Effector memory CD4-positive, alpha-beta T cell (primary cell): ENCODE measurements around the gene TBX4.
"Not testable (repeated sequence)": the region's sequence is repeated elsewhere in the genome, so short reads cannot be mapped to it uniquely, and the experiment has no call there.

Source experiments
- DNase-seq, 3 donors: peaks; one replicate each; pipeline ENCODE4 v3.0.0-alpha.2; 2020
- H3K27ac ChIP-seq: 2 replicates; pipeline ENCODE4 v1.7.0; 2013; ENCODE audit warnings: mild to moderate bottlenecking, low read length, moderate library complexity; ENCODE audit not compliant: insufficient read depth, poor library complexity, severe bottlenecking
- H3K27me3 ChIP-seq: replicated peaks from 2 replicates; pipeline ENCODE4 v1.7.0; 2013; ENCODE audit warnings: mild to moderate bottlenecking, low read length; ENCODE audit not compliant: insufficient read depth, control insufficient read depth, poor library complexity, severe bottlenecking
- H3K36me3 ChIP-seq: 2 replicates; pipeline ENCODE4 v1.7.0; 2013; ENCODE audit warnings: mild to moderate bottlenecking, low read length, moderate library complexity; ENCODE audit not compliant: control insufficient read depth, insufficient read depth
- H3K4me1 ChIP-seq: 2 replicates; pipeline ENCODE4 v1.7.0; 2013; ENCODE audit warnings: low read length, mild to moderate bottlenecking; ENCODE audit not compliant: control insufficient read depth, insufficient read depth, poor library complexity, severe bottlenecking
- H3K4me3 ChIP-seq: 2 replicates; pipeline ENCODE4 v1.7.0; 2013; ENCODE audit warnings: low read length, low read depth, mild to moderate bottlenecking; ENCODE audit not compliant: insufficient read depth, poor library complexity, severe bottlenecking
- H3K9me3 ChIP-seq: 2 replicates; pipeline ENCODE4 v1.7.0; 2013; ENCODE audit warnings: mild to moderate bottlenecking, low read length, moderate library complexity; ENCODE audit not compliant: control insufficient read depth

The TBX4 gene

GRCh38 chr17:61431594-61432311 is 20.5 kb upstream of the TBX4 start:
- H3K9me3 ChIP-seq = no peaks in the 10 kb centered on the region
- H3K4me1 ChIP-seq = no peaks in the 10 kb centered on the region
- no peak for DNase-seq
- no peak overlapping the region for H3K27ac ChIP-seq
- H3K4me3 ChIP-seq = no peak overlapping the region
- H3K36me3 ChIP-seq = no peaks in the 10 kb centered on the region
- H3K27me3 ChIP-seq = no peaks in the 10 kb centered on the region

GRCh38 chr17:61436273-61436672 is 15.9 kb upstream of the TBX4 start:
- no peaks in the 10 kb centered on the region for H3K9me3 ChIP-seq
- peaks cover 4% of the 10 kb centered on the region for H3K27me3 ChIP-seq
- no peak overlapping the region for H3K27ac ChIP-seq
- H3K36me3 ChIP-seq = no peaks in the 10 kb centered on the region
- no peaks in the 10 kb centered on the region for H3K4me1 ChIP-seq
- no peak for DNase-seq
- H3K4me3 ChIP-seq = no peak overlapping the region

- no peak for DNase-seq
- no peak overlapping the region for H3K27ac ChIP-seq
- no peaks in the 10 kb centered on the region for H3K36me3 ChIP-seq
- no peaks in the 10 kb centered on the region for H3K9me3 ChIP-seq
- H3K4me1 ChIP-seq = no peaks in the 10 kb centered on the region
- peaks cover 4% of the 10 kb centered on the region for H3K27me3 ChIP-seq
- no peak overlapping the region for H3K4me3 ChIP-seq
These were observed 15.1 kb upstream of the TBX4 start for GRCh38 chr17:61436995-61437704.

GRCh38 chr17:61440697-61441096 is 11.5 kb upstream of the TBX4 start:
- Histone ChIP-seq H3K36me3 (no peaks in the 10 kb centered on the region), H3K27me3 (peaks cover 4% of the 10 kb centered on the region), H3K27ac (no peak overlapping the region), H3K4me3 (no peak overlapping the region), H3K9me3 (no peaks in the 10 kb centered on the region), H3K4me1 (no peaks in the 10 kb centered on the region)
- DNase-seq = no peak

- DNase-seq, H3K27me3 ChIP-seq, H3K27ac ChIP-seq, H3K9me3 ChIP-seq, H3K4me1 ChIP-seq, H3K4me3 ChIP-seq, H3K36me3 ChIP-seq: not testable (repeated sequence)
These were observed 10.7 kb upstream of the TBX4 start for GRCh38 chr17:61441507-61441906.

- no peak for DNase-seq
- no peak overlapping the region for H3K4me3 ChIP-seq
- no peaks in the 10 kb centered on the region for H3K9me3 ChIP-seq
- H3K27me3 ChIP-seq = peaks cover 4% of the 10 kb centered on the region
- H3K36me3 ChIP-seq = no peaks in the 10 kb centered on the region
- no peak overlapping the region for H3K27ac ChIP-seq
- H3K4me1 ChIP-seq = no peaks in the 10 kb centered on the region
These were observed 10.0 kb upstream of the TBX4 start for GRCh38 chr17:61442136-61442775.

GRCh38 chr17:61442878-61443474 is 9.2 kb upstream of the TBX4 start:
- no peak for DNase-seq
- Histone ChIP-seq H3K9me3 (no peaks in the 10 kb centered on the region), H3K36me3 (no peaks in the 10 kb centered on the region), H3K4me3 (no peak overlapping the region), H3K27me3 (peaks cover 4% of the 10 kb centered on the region), H3K27ac (no peak overlapping the region), H3K4me1 (no peaks in the 10 kb centered on the region)

- Histone ChIP-seq H3K4me3 (no peak overlapping the region), H3K27ac (no peak overlapping the region), H3K36me3 (no peaks in the 10 kb centered on the region), H3K27me3 (peaks cover 4% of the 10 kb centered on the region), H3K9me3 (no peaks in the 10 kb centered on the region), H3K4me1 (no peaks in the 10 kb centered on the region)
- no peak for DNase-seq
These were observed 8.7 kb upstream of the TBX4 start for GRCh38 chr17:61443475-61443882.

GRCh38 chr17:61444075-61444474 is 8.1 kb upstream of the TBX4 start:
- Histone ChIP-seq H3K4me3 (no peak overlapping the region), H3K4me1 (no peaks in the 10 kb centered on the region)

GRCh38 chr17:61444831-61445230 is 7.4 kb upstream of the TBX4 start:
- Histone ChIP-seq H3K4me1 (no peaks in the 10 kb centered on the region), H3K27ac (no peak overlapping the region), H3K9me3 (no peaks in the 10 kb centered on the region), H3K36me3 (no peaks in the 10 kb centered on the region), H3K27me3 (peaks cover 4% of the 10 kb centered on the region), H3K4me3 (no peak overlapping the region)
- no peak for DNase-seq

More at GRCh38 chr17:61444075-61444474, 8.1 kb upstream of the TBX4 start:
- Histone ChIP-seq H3K27me3 (peaks cover 4% of the 10 kb centered on the region), H3K9me3 (no peaks in the 10 kb centered on the region), H3K27ac (no peak overlapping the region), H3K36me3 (no peaks in the 10 kb centered on the region)
- DNase-seq = no peak
